Measurements from ENCODE around the gene FADS3. TPM values are rescaled to one million over a fixed set of nuclear protein-coding genes. Genes with fewer than 3 reads are reported as not detected.

Gene FADS3
- total and polyA plus RNA-seq, 2 of the 13 experiments (the other 11 are each of a cell fraction or from before 2014, with no cell fraction given) = 13.4 to 23.2 TPM

DNA sequence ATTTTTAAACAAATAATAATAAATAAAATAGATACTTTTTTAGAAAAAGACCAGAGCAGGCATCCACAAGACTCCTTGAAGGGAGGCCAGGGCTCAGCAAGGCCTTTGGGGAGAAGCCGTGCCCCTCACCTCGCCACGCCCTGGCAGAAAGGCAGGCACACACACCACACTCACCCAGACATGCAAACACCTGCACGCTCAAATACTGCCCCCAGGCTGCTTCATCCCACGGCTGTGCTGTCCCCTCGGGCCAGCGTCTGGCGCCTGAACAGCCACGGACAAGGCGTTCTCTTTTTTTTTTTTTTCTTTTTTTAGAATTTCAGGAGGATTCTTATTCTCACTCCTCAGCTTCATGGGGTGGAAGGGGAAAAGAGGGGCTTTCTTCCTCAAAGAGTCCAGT, 1.5 kb downstream of the FADS3 start:
- WGBS (ENCODE audit: low lambda C conversion rate) = 94% methylated on average over 9 of the region's 10 CpGs
- Histone ChIP-seq H3K4me2 (ENCODE audit: low read depth, low read length) (peak overlapping the region; percentile 100), H3K9ac (ENCODE audit: insufficient read depth, low read depth, low read length) (no peak overlapping the region), H3K4me1 (ENCODE audit: insufficient read depth, low read length) (peaks cover 14% of the 10 kb centered on the region), H4K20me1 (ENCODE audit: insufficient read depth, low read length) (no peaks in the 10 kb centered on the region), H3K27ac (ENCODE audit: extremely low read length, insufficient read depth, low read length) (no peak overlapping the region), H3K27me3 (ENCODE audit: control insufficient read depth in 1 of 2, insufficient read depth in 2 of 2, low read length in 2 of 2) (no peaks in the 10 kb centered on the region), H3K4me3 (replicated peaks in 1 of 3; ENCODE audit: insufficient read depth in 1 of 3, low read depth in 2 of 3, low read length in 3 of 3) (no peak overlapping the region), H3K79me2 (ENCODE audit: insufficient read depth, low read length) (no peaks in the 10 kb centered on the region), H2AFZ (ENCODE audit: low read length) (no peak overlapping the region), H3K9me3 (ENCODE audit: low read length) (no peaks in the 10 kb centered on the region), H3K36me3 (replicated peaks in 1 of 2; ENCODE audit: control insufficient read depth in 1 of 2, insufficient read depth in 2 of 2, low read length in 2 of 2) (no peaks in the 10 kb centered on the region)
- CTCF ChIA-PET (ENCODE audit: low intra/inter-chr PET ratio, low total read pairs) = no interaction called here
- in situ Hi-C loops (cut with HindIII; ENCODE audit: extremely low pct_ligation_motif_present, low pct_unique_long_range_greater_than_20kb) = no loop called here
- TF ChIP-seq GTF3A (CRISPR knock-in tag; conservative IDR thresholded peaks at IDR 0.05) (no peak), RAD21 (CRISPR knock-in tag; IDR thresholded peaks at IDR 0.05) (no peak), PRPF4 (IDR thresholded peaks at IDR 0.05; ENCODE audit: low read depth, low read length, poor library complexity, severe bottlenecking) (peak; percentile 52)
- POLR2A ChIA-PET = interaction anchor here (0.9 to 2.0 kb wide), 5 partner anchors 15 to 83 kb away, joined by 3 to 5 read pairs (median 4); no protein-coding TSS in a partner anchor
- BruUV-seq (replicated peaks) = no TSS peak
- FAIRE-seq = no peak
- ATAC-seq = no peak
- intact Hi-C loops (cut with micrococcal nuclease; ENCODE audit: unreplicated experiment) = no loop called here
- no peak for DNase-seq (ENCODE audit: low spot score)

DNA sequence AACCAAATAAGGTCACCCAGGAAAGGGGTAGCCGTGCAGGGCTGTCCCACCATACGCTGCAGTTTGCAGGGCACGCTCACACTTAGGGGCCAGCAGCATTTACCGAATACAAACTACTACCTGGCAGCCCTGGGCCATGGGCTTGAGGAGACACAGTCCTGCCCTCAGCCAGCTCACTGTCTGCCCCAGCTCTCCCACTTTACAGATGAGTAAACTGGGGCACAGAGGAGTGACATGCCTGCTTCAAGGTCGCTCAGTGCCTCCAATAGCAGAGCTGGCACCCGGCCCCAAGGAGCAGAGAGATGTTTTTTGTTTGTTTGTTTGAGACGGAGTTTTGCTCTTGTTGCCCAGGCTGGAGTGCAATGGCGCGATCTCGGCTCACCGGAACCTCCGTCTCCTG, 2.8 kb downstream of the FADS3 start:
- H3K4me1 ChIP-seq (ENCODE audit: insufficient read depth, low read length) = peaks cover 14% of the 10 kb centered on the region
- WGBS (ENCODE audit: low lambda C conversion rate) = 97% methylated on average over 6 of the region's 12 CpGs
- DNase-seq (ENCODE audit: low spot score) (no peak), ATAC-seq (no peak), FAIRE-seq (no peak)
- ChIA-PET POLR2A (no interaction called here), CTCF (ENCODE audit: low intra/inter-chr PET ratio, low total read pairs) (no interaction called here)
- H3K4me2 ChIP-seq (ENCODE audit: low read depth, low read length) = no peak overlapping the region
- H3K9ac ChIP-seq (ENCODE audit: insufficient read depth, low read depth, low read length) = no peak overlapping the region
- no peak overlapping the region for H2AFZ ChIP-seq (ENCODE audit: low read length)
- intact Hi-C loops (cut with micrococcal nuclease; ENCODE audit: unreplicated experiment) (no loop called here), in situ Hi-C loops (cut with HindIII; ENCODE audit: extremely low pct_ligation_motif_present, low pct_unique_long_range_greater_than_20kb) (no loop called here)
- BruUV-seq (replicated peaks) = no TSS peak
- no peaks in the 10 kb centered on the region for H3K79me2 ChIP-seq (ENCODE audit: insufficient read depth, low read length)
- H3K4me3 ChIP-seq (replicated peaks in 1 of 3; ENCODE audit: insufficient read depth in 1 of 3, low read depth in 2 of 3, low read length in 3 of 3) = no peak overlapping the region
- no peaks in the 10 kb centered on the region for H3K9me3 ChIP-seq (ENCODE audit: low read length)
- H4K20me1 ChIP-seq (ENCODE audit: insufficient read depth, low read length) = no peaks in the 10 kb centered on the region
- no peaks in the 10 kb centered on the region for H3K27me3 ChIP-seq (ENCODE audit: control insufficient read depth in 1 of 2, insufficient read depth in 2 of 2, low read length in 2 of 2)
- H3K36me3 ChIP-seq (replicated peaks in 1 of 2; ENCODE audit: control insufficient read depth in 1 of 2, insufficient read depth in 2 of 2, low read length in 2 of 2) = no peaks in the 10 kb centered on the region
- no peak overlapping the region for H3K27ac ChIP-seq (ENCODE audit: extremely low read length, insufficient read depth, low read length)
- TF ChIP-seq ZNF629 (CRISPR knock-in tag; conservative IDR thresholded peaks at IDR 0.05) = peak; percentile 55; the same call in 1 of the 2 replicates
- no peak for TF ChIP-seq MZF1 (CRISPR knock-in tag; IDR thresholded peaks at IDR 0.05; ENCODE audit: borderline replicate concordance)
